Gastroesophageal sphincter (tissue), 3 donors: Measurements from ENCODE around the gene KLF15.

ENCODE experiments used
- EP300 ChIP-seq: sonication (generic); formaldehyde crosslinking; IDR thresholded peaks from one replicate; pipeline ENCODE4 v1.6.1; 2017; ENCODE audit warnings: antibody characterized with exemption, mild to moderate bottlenecking
- POLR2A ChIP-seq, 2 donors: fragments of 450-650 bp; IDR thresholded peaks; one replicate each; pipeline ENCODE4 v1.6.1; 2017; ENCODE audit warnings: antibody characterized with exemption in 2 of 2, mild to moderate bottlenecking in 2 of 2, moderate library complexity in 1 of 2
- POLR2AphosphoS5 ChIP-seq: sonication (generic); formaldehyde crosslinking; IDR thresholded peaks from one replicate; pipeline ENCODE4 v1.6.1; 2017; ENCODE audit warnings: antibody characterized with exemption
- TF ChIP-seq, protein P1 (sequence below), 4 experiments: fragments of 200-600 bp in 2 of 4; fragments of 450-650 bp in 2 of 4; sonication (generic) in 1 of 4; IDR thresholded peaks; one replicate each; pipeline ENCODE4 v1.5.1; 2017 to 2019; ENCODE audit warnings: antibody characterized with exemption in 4 of 4, mild to moderate bottlenecking in 2 of 4, moderate library complexity in 2 of 4

DNA sequence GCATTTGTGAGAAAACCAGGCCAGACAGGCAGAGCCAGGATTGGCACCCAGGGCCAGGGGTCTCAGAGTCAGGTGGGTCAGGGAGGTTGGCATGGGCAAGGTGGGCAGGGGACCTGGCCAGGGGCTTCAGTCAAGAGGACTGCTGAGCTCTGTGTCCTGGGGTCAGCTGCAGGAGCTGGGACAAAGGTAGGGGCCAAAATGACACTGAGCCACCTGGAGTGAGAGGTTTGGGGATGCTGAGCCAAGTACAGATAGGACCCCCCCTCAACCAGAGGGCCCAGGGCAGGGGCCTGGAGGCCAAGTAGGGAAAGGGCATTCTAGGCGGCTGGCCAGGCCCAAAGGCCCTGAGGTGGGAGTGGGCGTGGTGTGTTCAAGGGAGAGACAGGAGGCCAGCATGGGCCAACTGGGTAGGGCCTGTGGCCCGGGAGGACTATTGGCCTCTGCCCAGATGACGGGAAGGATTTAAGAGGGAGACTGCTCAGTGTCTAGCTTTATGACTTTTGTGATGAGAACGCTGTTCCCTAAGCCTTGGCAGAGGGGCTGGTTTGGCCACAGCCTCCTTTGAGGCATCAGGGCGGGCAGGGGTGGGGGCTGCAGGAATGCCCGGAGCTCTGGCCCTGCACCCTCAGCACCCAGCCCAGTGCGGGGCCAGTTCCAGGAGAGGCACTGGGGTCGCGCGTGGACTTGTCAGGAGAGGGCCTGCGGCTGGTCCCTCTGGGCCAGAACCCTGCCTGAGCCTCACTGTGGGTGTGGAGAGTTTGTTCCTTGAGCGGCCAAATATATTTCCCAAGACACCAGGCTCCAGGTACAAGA lies 40.6 kb upstream of the KLF15 start:
- TF ChIP-seq, protein P1, sequence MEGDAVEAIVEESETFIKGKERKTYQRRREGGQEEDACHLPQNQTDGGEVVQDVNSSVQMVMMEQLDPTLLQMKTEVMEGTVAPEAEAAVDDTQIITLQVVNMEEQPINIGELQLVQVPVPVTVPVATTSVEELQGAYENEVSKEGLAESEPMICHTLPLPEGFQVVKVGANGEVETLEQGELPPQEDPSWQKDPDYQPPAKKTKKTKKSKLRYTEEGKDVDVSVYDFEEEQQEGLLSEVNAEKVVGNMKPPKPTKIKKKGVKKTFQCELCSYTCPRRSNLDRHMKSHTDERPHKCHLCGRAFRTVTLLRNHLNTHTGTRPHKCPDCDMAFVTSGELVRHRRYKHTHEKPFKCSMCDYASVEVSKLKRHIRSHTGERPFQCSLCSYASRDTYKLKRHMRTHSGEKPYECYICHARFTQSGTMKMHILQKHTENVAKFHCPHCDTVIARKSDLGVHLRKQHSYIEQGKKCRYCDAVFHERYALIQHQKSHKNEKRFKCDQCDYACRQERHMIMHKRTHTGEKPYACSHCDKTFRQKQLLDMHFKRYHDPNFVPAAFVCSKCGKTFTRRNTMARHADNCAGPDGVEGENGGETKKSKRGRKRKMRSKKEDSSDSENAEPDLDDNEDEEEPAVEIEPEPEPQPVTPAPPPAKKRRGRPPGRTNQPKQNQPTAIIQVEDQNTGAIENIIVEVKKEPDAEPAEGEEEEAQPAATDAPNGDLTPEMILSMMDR (IDR thresholded peaks at IDR 0.05), result no peak
- TF ChIP-seq POLR2AphosphoS5, result no peak
- no peak for TF ChIP-seq POLR2A (IDR thresholded peaks at IDR 0.05)
- TF ChIP-seq EP300, result no peak
